SK-N-SH treated with all-trans-retinoic acid at 6 μM for 48 hours (cell line): ENCODE data around the gene TRAIP.
A peak's percentile ranks its signal among the peaks of the same experiment; 100 is the strongest.

Source experiments
- ATAC-seq: fragments of 200-7000 bp; cut with Tn5 transposase; 3 replicates; pipeline ENCODE4 v1.9.1; 2020; ENCODE audit warnings: mild to moderate bottlenecking, moderate library complexity
- ARNTL ChIP-seq: fragments of 450-650 bp; formaldehyde crosslinking; IDR thresholded peaks from 2 replicates; pipeline ENCODE4 v1.5.0; 2020; ENCODE audit warnings: low read depth, mild to moderate bottlenecking, moderate library complexity, borderline replicate concordance
- CREB5 ChIP-seq: fragments of 250-450 bp; sonication (Bioruptor Pico); IDR thresholded peaks from 2 replicates; pipeline ENCODE4 v1.5.1; 2020; ENCODE audit warnings: low read depth, mild to moderate bottlenecking, moderate library complexity
- CSRNP3 ChIP-seq: fragments of 250-450 bp; sonication (Bioruptor Pico); IDR thresholded peaks from 2 replicates; pipeline ENCODE4 v1.5.1; 2021; ENCODE audit warnings: mild to moderate bottlenecking, moderate library complexity
- ESRRG ChIP-seq: fragments of 250-450 bp; sonication (Bioruptor Pico); IDR thresholded peaks from 2 replicates; pipeline ENCODE4 v1.6.1; 2021; ENCODE audit warnings: mild to moderate bottlenecking
- GLIS3 ChIP-seq: fragments of 250-450 bp; sonication (Bioruptor Pico); IDR thresholded peaks from 2 replicates; pipeline ENCODE4 v1.5.0; 2020; ENCODE audit warnings: mild to moderate bottlenecking, moderate library complexity
- ISL1 ChIP-seq: fragments of 250-450 bp; sonication (Bioruptor Pico); IDR thresholded peaks from 2 replicates; pipeline ENCODE4 v2.1.2; 2022; ENCODE audit warnings: mild to moderate bottlenecking, moderate library complexity
- OSR1 ChIP-seq: fragments of 250-450 bp; sonication (Bioruptor Pico); IDR thresholded peaks from 2 replicates; pipeline ENCODE4 v1.8.0; 2022; ENCODE audit warnings: moderate library complexity, mild to moderate bottlenecking, inconsistent platforms
- PPARA ChIP-seq: fragments of 250-450 bp; sonication (Bioruptor Pico); IDR thresholded peaks from 2 replicates; pipeline ENCODE4 v1.5.0; 2020; ENCODE audit warnings: mild to moderate bottlenecking, borderline replicate concordance
- RARB ChIP-seq: fragments of 250-450 bp; sonication (Bioruptor Pico); IDR thresholded peaks from 2 replicates; pipeline ENCODE4 v1.8.0; 2021; ENCODE audit warnings: mild to moderate bottlenecking, moderate library complexity
- SNAI2 ChIP-seq: fragments of 250-450 bp; sonication (Bioruptor Pico); IDR thresholded peaks from 2 replicates; pipeline ENCODE4 v1.5.0; 2020; ENCODE audit warnings: mild to moderate bottlenecking, moderate library complexity
- TCF4 ChIP-seq: fragments of 250-450 bp; sonication (Bioruptor Pico); IDR thresholded peaks from 2 replicates; pipeline ENCODE4 v1.8.0; 2021; ENCODE audit warnings: mild to moderate bottlenecking, moderate library complexity, borderline replicate concordance
- TOX ChIP-seq: fragments of 250-450 bp; sonication (Bioruptor Pico); IDR thresholded peaks from 2 replicates; pipeline ENCODE4 v1.8.0; 2021; ENCODE audit warnings: mild to moderate bottlenecking, moderate library complexity, borderline replicate concordance
- ZC3H10 ChIP-seq: fragments of 250-450 bp; sonication (Bioruptor Pico); IDR thresholded peaks from 2 replicates; pipeline ENCODE4 v1.5.1; 2021; ENCODE audit warnings: mild to moderate bottlenecking, moderate library complexity
- ZFP3 ChIP-seq: fragments of 250-450 bp; sonication (Bioruptor Pico); IDR thresholded peaks from 2 replicates; pipeline ENCODE4 v1.5.0; 2020; ENCODE audit warnings: mild to moderate bottlenecking, moderate library complexity
- ZNF565 ChIP-seq: fragments of 450-650 bp; formaldehyde crosslinking; conservative IDR thresholded peaks from 2 replicates; pipeline ENCODE4 v1.5.0; 2020; ENCODE audit warnings: low read depth, mild to moderate bottlenecking, moderate library complexity
- ZNF70 ChIP-seq: fragments of 450-650 bp; formaldehyde crosslinking; IDR thresholded peaks from 2 replicates; pipeline ENCODE4 v1.5.0; 2020; ENCODE audit warnings: mild to moderate bottlenecking, moderate library complexity
- TF ChIP-seq, protein P1 (sequence below): fragments of 250-450 bp; sonication (Bioruptor Pico); IDR thresholded peaks from 2 replicates; pipeline ENCODE4 v1.8.0; 2020; ENCODE audit warnings: mild to moderate bottlenecking, moderate library complexity, borderline replicate concordance

The TRAIP gene

DNA sequence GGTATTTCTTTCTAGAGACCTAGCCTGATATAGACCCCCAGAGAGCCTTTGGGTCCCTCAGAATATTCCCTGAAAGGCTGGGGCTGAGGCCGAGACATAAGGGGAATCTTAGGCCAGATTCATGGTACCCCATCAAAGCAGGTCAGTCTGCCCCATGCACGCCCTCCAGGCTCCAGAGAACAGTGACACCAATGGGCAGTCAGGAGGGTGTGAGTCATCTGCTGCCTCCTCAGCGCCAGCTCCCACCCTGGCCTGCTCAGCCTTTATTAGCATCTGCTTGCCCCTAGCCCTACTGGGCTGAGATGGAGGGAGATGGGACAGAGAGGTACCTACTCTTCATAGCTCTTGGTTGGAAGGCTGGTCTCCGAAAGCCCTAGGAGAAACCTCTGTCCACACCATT lies 27.6 kb upstream of the TRAIP start:
- TF ChIP-seq CSRNP3 (no peak), ESRRG (no peak), PPARA (CRISPR knock-in tag) (no peak), ISL1 (CRISPR knock-in tag) (no peak), SNAI2 (no peak), ZC3H10 (CRISPR knock-in tag) (no peak)
- TF ChIP-seq, protein P1, sequence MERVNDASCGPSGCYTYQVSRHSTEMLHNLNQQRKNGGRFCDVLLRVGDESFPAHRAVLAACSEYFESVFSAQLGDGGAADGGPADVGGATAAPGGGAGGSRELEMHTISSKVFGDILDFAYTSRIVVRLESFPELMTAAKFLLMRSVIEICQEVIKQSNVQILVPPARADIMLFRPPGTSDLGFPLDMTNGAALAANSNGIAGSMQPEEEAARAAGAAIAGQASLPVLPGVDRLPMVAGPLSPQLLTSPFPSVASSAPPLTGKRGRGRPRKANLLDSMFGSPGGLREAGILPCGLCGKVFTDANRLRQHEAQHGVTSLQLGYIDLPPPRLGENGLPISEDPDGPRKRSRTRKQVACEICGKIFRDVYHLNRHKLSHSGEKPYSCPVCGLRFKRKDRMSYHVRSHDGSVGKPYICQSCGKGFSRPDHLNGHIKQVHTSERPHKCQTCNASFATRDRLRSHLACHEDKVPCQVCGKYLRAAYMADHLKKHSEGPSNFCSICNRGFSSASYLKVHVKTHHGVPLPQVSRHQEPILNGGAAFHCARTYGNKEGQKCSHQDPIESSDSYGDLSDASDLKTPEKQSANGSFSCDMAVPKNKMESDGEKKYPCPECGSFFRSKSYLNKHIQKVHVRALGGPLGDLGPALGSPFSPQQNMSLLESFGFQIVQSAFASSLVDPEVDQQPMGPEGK (CRISPR knock-in tag): no peak
- TF ChIP-seq, all 23 proteins: peak for 0
- ATAC-seq: peak; percentile 35; the same call in 1 of the 3 replicates

- ATAC-seq: no peak
- no peak for TF ChIP-seq CREB5 (CRISPR knock-in tag)
- no peak for TF ChIP-seq TOX
- TF ChIP-seq PPARA (CRISPR knock-in tag): no peak
- TF ChIP-seq ZNF70 (CRISPR knock-in tag): no peak
- TF ChIP-seq CSRNP3: no peak
- no peak for TF ChIP-seq ZNF565
- TF ChIP-seq TCF4 (CRISPR knock-in tag): no peak
- TF ChIP-seq ZC3H10 (CRISPR knock-in tag): no peak
- TF ChIP-seq OSR1 (CRISPR knock-in tag): no peak
- TF ChIP-seq GLIS3 (CRISPR knock-in tag): no peak
- TF ChIP-seq ARNTL (CRISPR knock-in tag): no peak
- no peak for TF ChIP-seq ESRRG
- no peak for TF ChIP-seq ISL1 (CRISPR knock-in tag)
- TF ChIP-seq, protein P1 (CRISPR knock-in tag): no peak
Measured at GRCh38 chr3:49882166-49882565, 25.8 kb upstream of the TRAIP start.

DNA sequence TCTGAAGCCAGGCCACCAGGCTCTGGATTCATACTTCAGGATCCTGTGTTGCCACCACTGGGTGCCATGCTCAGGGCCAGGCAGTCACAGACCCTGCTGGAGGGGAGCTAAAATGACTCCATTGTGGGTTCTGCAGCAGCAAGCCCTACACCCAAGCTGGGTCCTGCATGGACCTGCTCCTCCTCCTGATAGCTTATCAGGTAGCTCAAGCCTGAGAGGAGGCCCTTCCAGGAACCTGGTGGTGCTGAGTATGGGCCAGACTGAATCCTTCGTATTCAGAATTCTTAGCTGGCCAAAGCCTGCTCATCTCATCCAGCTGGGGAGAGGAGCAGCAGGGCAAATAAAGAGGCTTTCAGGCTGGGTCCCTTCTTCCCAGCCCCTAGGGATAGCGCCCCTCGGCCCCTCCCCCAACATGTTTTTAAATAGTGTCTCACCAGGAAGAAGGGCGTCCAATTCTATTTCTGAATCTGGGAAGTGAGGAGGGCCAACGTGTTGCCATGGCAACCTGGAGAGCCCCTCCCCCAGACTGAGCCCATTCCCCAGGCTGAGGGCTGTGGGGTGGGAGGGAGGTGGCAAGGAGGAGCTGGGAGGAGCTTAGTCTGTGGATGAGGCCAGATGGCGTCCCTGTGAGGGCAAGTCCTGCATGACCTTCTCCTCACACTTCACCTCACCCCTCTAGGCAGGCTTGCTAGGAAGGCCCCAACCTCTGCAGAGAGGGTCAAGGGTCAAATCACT lies 24.4 kb upstream of the TRAIP start:
- no peak for ATAC-seq
- TF ChIP-seq RARB (CRISPR knock-in tag): no peak
- no peak for TF ChIP-seq ARNTL (CRISPR knock-in tag)
- TF ChIP-seq ZFP3 (CRISPR knock-in tag): no peak
- no peak for TF ChIP-seq TOX
- no peak for TF ChIP-seq ZNF565
- no peak for TF ChIP-seq OSR1 (CRISPR knock-in tag)
- TF ChIP-seq CREB5 (CRISPR knock-in tag): no peak
- TF ChIP-seq GLIS3 (CRISPR knock-in tag): no peak
- TF ChIP-seq, protein P1 (CRISPR knock-in tag): no peak
- no peak for TF ChIP-seq TCF4 (CRISPR knock-in tag)
- no peak for TF ChIP-seq CSRNP3
- TF ChIP-seq SNAI2: no peak
- no peak for TF ChIP-seq ZNF70 (CRISPR knock-in tag)
- TF ChIP-seq ZC3H10 (CRISPR knock-in tag): no peak
- TF ChIP-seq, all 23 proteins: peak for 0
